Measurements from ENCODE around the gene EXOC4. TPM values are rescaled to one million over a fixed set of nuclear protein-coding genes. Genes with fewer than 3 reads are reported as not detected.

Gene EXOC4
- polyA plus RNA-seq, 3 donors from 2014 or later, result 24.2 to 50.1 (median 30.1) TPM

Other genes with a start within 250 kb of the EXOC4 start
- 10 to 100 TPM; 57.8 to 65.9 (median 61.4) TPM for gene CHCHD3, start 171.0 kb upstream of the EXOC4 start, polyA plus RNA-seq

Measured in immature natural killer cell (primary cell).